ENCODE results near the gene CDH4. TPM values are rescaled to one million over a fixed set of nuclear protein-coding genes. Genes with fewer than 3 reads are reported as not detected.

Gene CDH4
- total and polyA plus RNA-seq, 2 of the 4 experiments (the other 2 are of a cell fraction) = 1.6 to 3.5 TPM

DNA sequence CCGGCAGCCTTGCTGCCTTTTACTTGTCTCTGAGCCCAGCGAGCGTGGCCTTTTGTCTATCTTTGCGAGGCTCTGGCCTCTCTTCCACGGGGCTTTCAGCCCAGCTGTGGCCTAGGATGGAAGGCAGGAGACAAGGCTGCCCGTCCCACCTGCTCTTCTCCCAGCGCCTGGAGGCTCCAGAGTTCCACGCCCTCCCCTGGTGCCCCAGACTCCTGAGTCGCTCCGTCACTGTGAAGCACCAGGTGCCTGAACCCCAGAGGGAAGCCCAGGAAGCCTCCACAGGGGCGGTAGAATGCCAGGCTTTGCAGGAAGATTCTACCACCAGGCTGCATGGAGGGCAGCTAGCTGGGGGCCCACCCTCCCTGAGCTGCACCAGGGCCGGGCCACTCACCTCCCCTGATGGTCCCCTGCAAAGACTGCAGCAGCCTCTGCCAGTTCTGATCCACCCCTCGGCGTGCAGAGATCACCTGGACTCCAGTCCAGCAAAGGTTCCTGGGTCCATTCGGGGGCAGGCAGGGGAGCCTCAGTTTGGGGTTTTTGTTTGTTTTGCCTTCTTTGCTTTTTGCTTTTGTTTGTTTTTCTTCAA is 384.6 kb downstream of the CDH4 start:
- BruUV-seq (replicated peaks) = no TSS peak
- no peak overlapping the region for H3K23ac ChIP-seq (ENCODE audit: low read depth, low read length)
- DNase-seq = no peak
- TF ChIP-seq NFE2L2 (IDR thresholded peaks at IDR 0.05; ENCODE audit: low read depth, low read length) = no peak
- no peak for TF ChIP-seq CHD1 (IDR thresholded peaks at IDR 0.05; ENCODE audit: low read depth, low read length)
- TF ChIP-seq RFX5 (IDR thresholded peaks at IDR 0.05; ENCODE audit: low read depth, low read length) = no peak
- TF ChIP-seq FOS (IDR thresholded peaks at IDR 0.05; ENCODE audit: low read depth, low read length) = no peak
- TF ChIP-seq BHLHE40 (IDR thresholded peaks at IDR 0.05; ENCODE audit: low read depth, low read length) = no peak
- TF ChIP-seq MAFK (IDR thresholded peaks at IDR 0.05; ENCODE audit: low read depth, low read length) = no peak
- TF ChIP-seq RAD21 (IDR thresholded peaks at IDR 0.05; ENCODE audit: low read length) = no peak
- TF ChIP-seq, protein P1, sequence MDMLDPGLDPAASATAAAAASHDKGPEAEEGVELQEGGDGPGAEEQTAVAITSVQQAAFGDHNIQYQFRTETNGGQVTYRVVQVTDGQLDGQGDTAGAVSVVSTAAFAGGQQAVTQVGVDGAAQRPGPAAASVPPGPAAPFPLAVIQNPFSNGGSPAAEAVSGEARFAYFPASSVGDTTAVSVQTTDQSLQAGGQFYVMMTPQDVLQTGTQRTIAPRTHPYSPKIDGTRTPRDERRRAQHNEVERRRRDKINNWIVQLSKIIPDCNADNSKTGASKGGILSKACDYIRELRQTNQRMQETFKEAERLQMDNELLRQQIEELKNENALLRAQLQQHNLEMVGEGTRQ (IDR thresholded peaks at IDR 0.05; ENCODE audit: low read depth, low read length) = no peak
- TF ChIP-seq MAZ (IDR thresholded peaks at IDR 0.05; ENCODE audit: borderline replicate concordance, low read depth, low read length) = no peak
- no peak for TF ChIP-seq POLR2A (IDR thresholded peaks at IDR 0.05; ENCODE audit: low read depth, low read length)
- TF ChIP-seq, protein P2, sequence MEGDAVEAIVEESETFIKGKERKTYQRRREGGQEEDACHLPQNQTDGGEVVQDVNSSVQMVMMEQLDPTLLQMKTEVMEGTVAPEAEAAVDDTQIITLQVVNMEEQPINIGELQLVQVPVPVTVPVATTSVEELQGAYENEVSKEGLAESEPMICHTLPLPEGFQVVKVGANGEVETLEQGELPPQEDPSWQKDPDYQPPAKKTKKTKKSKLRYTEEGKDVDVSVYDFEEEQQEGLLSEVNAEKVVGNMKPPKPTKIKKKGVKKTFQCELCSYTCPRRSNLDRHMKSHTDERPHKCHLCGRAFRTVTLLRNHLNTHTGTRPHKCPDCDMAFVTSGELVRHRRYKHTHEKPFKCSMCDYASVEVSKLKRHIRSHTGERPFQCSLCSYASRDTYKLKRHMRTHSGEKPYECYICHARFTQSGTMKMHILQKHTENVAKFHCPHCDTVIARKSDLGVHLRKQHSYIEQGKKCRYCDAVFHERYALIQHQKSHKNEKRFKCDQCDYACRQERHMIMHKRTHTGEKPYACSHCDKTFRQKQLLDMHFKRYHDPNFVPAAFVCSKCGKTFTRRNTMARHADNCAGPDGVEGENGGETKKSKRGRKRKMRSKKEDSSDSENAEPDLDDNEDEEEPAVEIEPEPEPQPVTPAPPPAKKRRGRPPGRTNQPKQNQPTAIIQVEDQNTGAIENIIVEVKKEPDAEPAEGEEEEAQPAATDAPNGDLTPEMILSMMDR (conservative IDR thresholded peaks at IDR 0.05; ENCODE audit: low read depth, low read length) = no peak
- no peak overlapping the region for H2BK20ac ChIP-seq (ENCODE audit: low read depth, low read length)
- H3K4me3 ChIP-seq (ENCODE audit: insufficient read depth, low read depth, low read length) = no peak overlapping the region
- no peak overlapping the region for H4K91ac ChIP-seq (ENCODE audit: insufficient read depth, low read depth, low read length)
- in situ Hi-C loops (cut with MboI; ENCODE audit: low sequenced_read_pairs) (no loop called here), intact Hi-C loops (cut with micrococcal nuclease) (no loop called here), dilution Hi-C loops (cut with HindIII; ENCODE audit: low sequenced_read_pairs, unreplicated experiment) (no loop called here)
- H3K56ac ChIP-seq (ENCODE audit: extremely low read depth, insufficient read depth, low read length) = no peak overlapping the region
- no peaks in the 10 kb centered on the region for H3K79me1 ChIP-seq (ENCODE audit: low read depth in 1 of 2, low read length in 2 of 2)
- H3K14ac ChIP-seq (replicated peaks; ENCODE audit: low read depth, low read length) = no peak overlapping the region
- no peak overlapping the region for H3K18ac ChIP-seq (ENCODE audit: low read depth, low read length)
- no peak overlapping the region for H2AK9ac ChIP-seq (replicated peaks; ENCODE audit: low read depth, low read length, poor library complexity)
- H3K27me3 ChIP-seq (ENCODE audit: control insufficient read depth, insufficient read depth, low read length) = no peaks in the 10 kb centered on the region
- H4K20me1 ChIP-seq (ENCODE audit: insufficient read depth, low read length) = no peaks in the 10 kb centered on the region
- H3K9ac ChIP-seq (ENCODE audit: low read depth, low read length) = no peak overlapping the region
- no peak overlapping the region for H3K4ac ChIP-seq (ENCODE audit: low read depth, low read length)
- H3K4me1 ChIP-seq (ENCODE audit: control insufficient read depth, insufficient read depth, low read length) = no peaks in the 10 kb centered on the region
- ChIA-PET POLR2A (ENCODE audit: unreplicated experiment) (no interaction called here), CTCF (no interaction called here)
- H2AFZ ChIP-seq (replicated peaks; ENCODE audit: low read length, poor library complexity) = no peak overlapping the region
- H4K8ac ChIP-seq (ENCODE audit: low read depth in 2 of 2, low read length in 2 of 2) = no peak overlapping the region
- no peaks in the 10 kb centered on the region for H3K9me3 ChIP-seq (ENCODE audit: control insufficient read depth, insufficient read depth, low read length)
- H3K9me1 ChIP-seq (ENCODE audit: insufficient read depth, low read length) = no peaks in the 10 kb centered on the region
- ATAC-seq (ENCODE audit: low read depth) = no peak
- H2BK5ac ChIP-seq (ENCODE audit: low read depth, low read length, poor library complexity, severe bottlenecking) = no peak overlapping the region
- no peak overlapping the region for H3K27ac ChIP-seq (ENCODE audit: insufficient read depth, low read length)
- H4K5ac ChIP-seq (ENCODE audit: low read depth, low read length) = no peak overlapping the region
- H2BK15ac ChIP-seq (ENCODE audit: low read depth, low read length) = no peak overlapping the region
- no peak overlapping the region for H2BK120ac ChIP-seq (ENCODE audit: low read depth, low read length)
- no peak overlapping the region for H3K4me2 ChIP-seq (ENCODE audit: low read depth, low read length)
- H2AK5ac ChIP-seq (ENCODE audit: low read depth, low read length) = no peak overlapping the region
- 60% methylated on average over 2 of the region's 15 CpGs; no CpG with 5 or more reads in 1 of the 2 experiments for WGBS, 2 experiments (ENCODE audit: extremely low coverage in 2 of 2, insufficient read length in 1 of 2)
- no peaks in the 10 kb centered on the region for H3K36me3 ChIP-seq (ENCODE audit: control insufficient read depth, insufficient read depth, low read length)

All from IMR-90 (cell line).